ENCODE data around the gene KCNH3. TPM values are rescaled to one million over a fixed set of nuclear protein-coding genes. Genes with fewer than 3 reads are reported as not detected.
"Not testable (repeated sequence)": the region's sequence is repeated elsewhere in the genome, so short reads cannot be mapped to it uniquely, and the experiment has no call there.

Gene KCNH3
- total RNA-seq, 2 donors from 2014 or later, result 0.14 TPM; not detected in 1

- ATAC-seq; DNase-seq; intact Hi-C loops (cut with DNase I, micrococcal nuclease): not testable (repeated sequence)
Measured at GRCh38 chr12:49605539-49605938, 66.7 kb downstream of the KCNH3 start, which contains the start of gene FAM186B. Gene FAM186B (minus strand): TSS chr12:49605639. CDS start chr12:49605477, 162 bp downstream.

Other genes with a start within 250 kb of the KCNH3 start
- gene PRPH, start 243.9 kb upstream of the KCNH3 start, total RNA-seq, result 10 to 100 TPM in 1 of 2 donors, 1 to 10 TPM in 1; 5.5 to 14.3 TPM
- 10 to 100 TPM in 1 of 2 donors, 1 to 10 TPM in 1; 4.9 to 12.4 TPM for gene TROAP, start 215.8 kb upstream of the KCNH3 start, total RNA-seq
- gene C1QL4, start 201.8 kb upstream of the KCNH3 start, total RNA-seq, result not detected
- gene DNAJC22, start 192.1 kb upstream of the KCNH3 start, total RNA-seq, result 10 to 100 TPM; 40.2 to 45.6 TPM
- 10 to 100 TPM; 15.5 to 18.9 TPM for gene SPATS2, start 171.6 kb upstream of the KCNH3 start, total RNA-seq
- gene MCRS1, start 29.1 kb downstream of the KCNH3 start, total RNA-seq, result 10 to 100 TPM; 62.3 to 66.1 TPM
- under 1 TPM; 0.25 to 0.31 TPM for gene FAM186B, start 66.6 kb downstream of the KCNH3 start, total RNA-seq
- 10 to 100 TPM; 12.6 to 13.6 TPM for gene PRPF40B, start 84.5 kb downstream of the KCNH3 start, total RNA-seq
- 1 to 10 TPM; 2.9 to 8.0 TPM for gene FMNL3, start 168.4 kb downstream of the KCNH3 start, total RNA-seq
- 100 to 1,000 TPM; 880 to 918 TPM for gene TMBIM6, start 202.5 kb downstream of the KCNH3 start, total RNA-seq

All from left colon (tissue), 2 donors.